ENCODE data around the gene KBTBD8. TPM values are rescaled to one million over a fixed set of nuclear protein-coding genes. Genes with fewer than 3 reads are reported as not detected.

KBTBD8 gene, protein sequence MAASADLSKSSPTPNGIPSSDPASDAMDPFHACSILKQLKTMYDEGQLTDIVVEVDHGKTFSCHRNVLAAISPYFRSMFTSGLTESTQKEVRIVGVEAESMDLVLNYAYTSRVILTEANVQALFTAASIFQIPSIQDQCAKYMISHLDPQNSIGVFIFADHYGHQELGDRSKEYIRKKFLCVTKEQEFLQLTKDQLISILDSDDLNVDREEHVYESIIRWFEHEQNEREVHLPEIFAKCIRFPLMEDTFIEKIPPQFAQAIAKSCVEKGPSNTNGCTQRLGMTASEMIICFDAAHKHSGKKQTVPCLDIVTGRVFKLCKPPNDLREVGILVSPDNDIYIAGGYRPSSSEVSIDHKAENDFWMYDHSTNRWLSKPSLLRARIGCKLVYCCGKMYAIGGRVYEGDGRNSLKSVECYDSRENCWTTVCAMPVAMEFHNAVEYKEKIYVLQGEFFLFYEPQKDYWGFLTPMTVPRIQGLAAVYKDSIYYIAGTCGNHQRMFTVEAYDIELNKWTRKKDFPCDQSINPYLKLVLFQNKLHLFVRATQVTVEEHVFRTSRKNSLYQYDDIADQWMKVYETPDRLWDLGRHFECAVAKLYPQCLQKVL
- 1.3 and 2.0 TPM in 2 replicates for total RNA-seq (2014; rRNA removed; shearing (Covaris generic))
- 0.94 and 2.0 TPM in 2 replicates for polyA plus RNA-seq (2015; cell fraction: cytosol; rRNA removed)
- polyA plus RNA-seq (2015; cell fraction: nucleus; rRNA removed), result 3.4 and 3.7 TPM in 2 replicates

DNA sequence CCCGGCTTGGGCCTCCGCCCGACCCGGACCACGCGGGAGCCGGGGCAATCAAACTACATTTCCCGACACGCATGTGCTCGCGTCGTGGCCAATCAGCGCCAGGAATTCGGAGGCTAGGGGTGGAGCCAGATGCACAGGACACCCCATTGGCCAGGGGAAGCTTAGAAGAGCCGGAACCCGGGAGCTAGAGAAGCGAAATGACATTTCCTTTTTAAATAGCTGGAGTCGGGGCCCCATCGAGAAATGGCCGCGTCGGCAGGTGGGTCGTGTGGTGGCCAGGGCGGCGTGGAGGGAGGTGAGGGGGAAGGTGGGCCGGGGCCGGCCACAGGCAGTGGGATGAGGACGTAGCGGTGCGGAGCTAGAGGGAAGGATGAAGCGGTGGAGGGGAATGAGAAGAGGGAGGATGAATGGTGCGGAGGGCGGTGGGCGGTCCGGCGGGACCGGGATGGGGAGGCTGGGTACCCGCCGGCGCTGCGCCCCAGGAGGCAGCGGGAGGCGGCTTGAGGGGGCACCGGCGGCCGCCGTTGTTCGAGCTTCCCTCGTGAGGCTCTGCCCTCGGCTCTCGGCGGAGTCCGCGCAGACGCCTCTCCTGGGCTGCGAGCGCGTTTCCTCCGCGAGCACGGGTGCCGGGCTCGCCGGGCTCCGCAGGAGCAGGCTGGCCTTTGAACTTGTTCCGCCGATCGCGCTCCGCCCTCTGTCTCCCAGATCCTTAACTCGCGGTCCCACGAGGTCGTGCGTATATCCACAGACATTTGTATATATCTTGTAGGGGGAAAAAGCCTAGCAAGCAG lies at the start of gene KBTBD8:
KBTBD8 (plus strand) TSS at position 195 of the 791 bp plus-strand sequence; CDS start at position 244, 49 bp downstream.
- in situ Hi-C loops (cut with HindIII; ENCODE audit: low pct_unique_long_range_greater_than_20kb, low sequenced_read_pairs), result no loop called here
- peak; percentile 99 for DNase-seq (ENCODE audit: low read depth, low spot score)

DNA sequence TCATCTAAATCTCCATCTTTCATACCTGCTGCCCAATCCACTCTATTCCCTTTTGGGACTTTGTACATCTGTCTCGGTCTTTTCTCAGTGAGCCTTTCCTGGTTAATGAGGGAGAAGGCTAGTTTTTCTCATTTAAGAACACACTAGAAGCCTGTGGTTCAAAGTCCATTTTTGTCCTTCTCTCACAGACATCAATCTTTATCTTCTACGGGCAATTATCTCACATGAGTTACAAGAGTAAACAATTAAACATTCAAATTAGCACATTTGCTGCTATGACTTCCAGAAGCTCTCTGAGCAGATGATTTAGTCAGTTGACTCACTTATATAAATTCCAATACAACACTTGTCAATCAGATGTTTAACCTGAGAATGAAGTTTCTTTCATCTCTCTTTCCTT lies 49.3 kb upstream of the KBTBD8 start:
- in situ Hi-C loops (cut with HindIII; ENCODE audit: low pct_unique_long_range_greater_than_20kb, low sequenced_read_pairs), result no loop called here
- DNase-seq (ENCODE audit: low read depth, low spot score), result no peak

DNA sequence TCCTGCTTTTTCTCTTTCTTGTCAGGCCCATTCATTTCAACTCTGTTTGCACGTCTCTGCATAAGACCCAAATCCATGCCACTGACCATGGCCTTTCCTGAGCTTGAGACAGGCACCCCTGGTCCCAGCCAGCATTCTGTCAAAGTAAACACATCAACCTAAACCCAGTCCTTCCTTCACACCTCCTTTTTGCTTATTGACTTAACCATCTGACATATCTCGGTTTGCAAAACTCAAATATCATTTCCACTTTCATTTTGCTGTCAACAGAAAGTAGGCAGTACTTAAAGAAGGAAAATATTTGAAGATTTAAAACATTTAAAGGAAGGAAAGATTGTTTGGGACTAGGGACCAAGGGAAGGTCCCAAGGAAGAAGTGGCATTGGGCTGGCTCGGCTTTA lies 48.2 kb upstream of the KBTBD8 start:
- in situ Hi-C loops (cut with HindIII; ENCODE audit: low pct_unique_long_range_greater_than_20kb, low sequenced_read_pairs), result no loop called here
- DNase-seq (ENCODE audit: low read depth, low spot score), result no peak

DNA sequence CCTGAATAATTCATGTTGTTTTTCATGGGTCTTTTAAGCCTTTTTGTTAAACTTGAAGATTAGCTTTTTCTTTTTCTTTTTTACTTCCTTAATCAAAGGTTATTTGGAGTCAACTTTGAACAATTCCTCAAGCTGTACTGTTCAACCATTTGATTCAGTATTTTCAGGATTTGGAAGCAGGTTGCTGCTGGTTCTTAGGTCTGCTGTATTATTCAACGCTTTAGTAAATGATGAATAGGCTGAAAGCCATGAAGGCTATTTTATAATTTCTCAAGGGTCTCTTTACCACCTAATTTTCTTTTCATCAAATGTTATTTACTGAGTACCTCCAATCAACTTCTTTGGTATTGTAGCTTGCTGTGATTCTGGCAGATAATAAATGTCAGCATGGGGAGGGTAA lies 45.8 kb upstream of the KBTBD8 start:
- in situ Hi-C loops (cut with HindIII; ENCODE audit: low pct_unique_long_range_greater_than_20kb, low sequenced_read_pairs), result no loop called here
- no peak for DNase-seq (ENCODE audit: low read depth, low spot score)

DNA sequence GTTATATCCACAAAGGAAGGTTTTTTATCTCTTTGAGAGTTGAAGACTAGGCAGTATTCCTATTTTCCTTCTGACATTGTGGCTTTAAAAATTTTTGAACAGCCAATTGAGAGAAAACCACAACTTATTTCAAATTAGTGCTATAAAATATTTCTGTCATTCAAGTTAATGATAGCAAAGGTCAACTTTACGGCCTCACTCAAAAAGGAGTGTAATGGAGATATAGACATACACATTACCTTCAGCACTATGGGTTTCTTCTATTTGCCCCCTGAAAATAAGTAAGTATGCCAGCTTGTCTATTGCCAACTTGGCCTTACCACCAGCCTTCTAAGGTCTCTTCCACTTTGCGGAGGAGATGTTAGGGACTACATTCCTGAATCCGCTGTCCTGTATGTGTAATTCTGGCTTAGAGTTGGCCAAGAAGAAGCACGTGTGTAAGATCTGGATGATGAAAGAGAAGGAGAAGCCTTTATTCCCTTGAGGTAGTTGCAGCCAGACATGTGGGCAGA lies 44.1 kb upstream of the KBTBD8 start:
- DNase-seq (ENCODE audit: low read depth, low spot score), result no peak
- in situ Hi-C loops (cut with HindIII; ENCODE audit: low pct_unique_long_range_greater_than_20kb, low sequenced_read_pairs), result no loop called here

DNA sequence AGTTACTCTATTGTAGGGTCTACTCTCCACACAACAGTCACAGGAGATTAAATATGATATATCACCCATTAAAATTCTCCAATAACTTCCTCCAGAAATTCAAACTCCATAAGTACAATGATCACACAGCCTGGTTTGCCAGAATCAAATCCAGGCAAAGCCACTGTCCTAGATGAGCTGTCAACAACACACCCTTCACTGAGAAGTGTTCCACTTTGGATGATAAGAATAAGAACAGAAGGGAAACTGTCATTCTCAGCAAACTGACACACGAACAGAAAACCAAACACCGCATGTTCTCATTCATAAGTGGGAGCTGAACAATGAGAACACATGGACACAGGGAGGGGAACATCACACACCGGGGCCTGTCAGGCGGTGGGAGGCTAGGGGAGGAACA lies 41.4 kb upstream of the KBTBD8 start:
- DNase-seq (ENCODE audit: low read depth, low spot score), result no peak
- in situ Hi-C loops (cut with HindIII; ENCODE audit: low pct_unique_long_range_greater_than_20kb, low sequenced_read_pairs), result no loop called here

DNA sequence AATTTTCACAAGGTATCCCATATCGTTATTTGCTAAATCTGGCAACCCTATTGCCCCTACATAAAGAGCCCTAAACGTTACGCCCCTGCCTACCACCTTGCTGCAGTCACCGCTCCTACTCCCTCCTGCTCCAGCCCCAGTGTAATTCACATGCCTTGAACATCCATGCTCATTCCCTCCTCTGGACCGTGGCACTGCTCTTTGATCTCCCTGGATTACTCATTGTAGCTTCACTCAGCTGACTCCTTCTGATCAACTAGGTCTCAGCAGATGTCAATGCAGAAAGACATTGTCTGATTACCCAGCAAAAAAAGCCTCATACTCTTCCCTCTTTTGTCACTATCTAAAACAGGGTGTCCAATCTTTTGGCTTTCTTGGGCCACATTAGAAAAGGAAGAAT lies 40.7 kb upstream of the KBTBD8 start:
- in situ Hi-C loops (cut with HindIII; ENCODE audit: low pct_unique_long_range_greater_than_20kb, low sequenced_read_pairs), result no loop called here
- DNase-seq (ENCODE audit: low read depth, low spot score), result no peak

DNA sequence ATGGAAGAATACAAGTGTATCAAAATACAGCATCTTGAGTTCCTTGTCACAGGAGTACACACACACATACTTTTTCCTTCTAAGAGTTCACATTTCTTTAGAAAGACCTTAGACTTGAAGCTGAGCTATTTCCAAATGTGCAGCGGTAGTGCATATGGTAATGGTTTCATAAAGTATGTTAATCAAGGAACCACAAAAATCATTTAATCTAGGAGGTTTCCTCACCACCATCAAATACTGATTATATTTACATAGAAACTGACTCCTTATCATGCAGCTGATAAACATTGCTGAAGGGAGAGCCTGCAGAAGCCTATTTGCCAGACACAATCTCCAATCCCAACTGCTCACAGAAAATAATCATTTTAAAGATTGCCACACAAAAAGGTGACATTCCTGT lies 40.0 kb upstream of the KBTBD8 start:
- in situ Hi-C loops (cut with HindIII; ENCODE audit: low pct_unique_long_range_greater_than_20kb, low sequenced_read_pairs), result no loop called here
- DNase-seq (ENCODE audit: low read depth, low spot score), result no peak

DNA sequence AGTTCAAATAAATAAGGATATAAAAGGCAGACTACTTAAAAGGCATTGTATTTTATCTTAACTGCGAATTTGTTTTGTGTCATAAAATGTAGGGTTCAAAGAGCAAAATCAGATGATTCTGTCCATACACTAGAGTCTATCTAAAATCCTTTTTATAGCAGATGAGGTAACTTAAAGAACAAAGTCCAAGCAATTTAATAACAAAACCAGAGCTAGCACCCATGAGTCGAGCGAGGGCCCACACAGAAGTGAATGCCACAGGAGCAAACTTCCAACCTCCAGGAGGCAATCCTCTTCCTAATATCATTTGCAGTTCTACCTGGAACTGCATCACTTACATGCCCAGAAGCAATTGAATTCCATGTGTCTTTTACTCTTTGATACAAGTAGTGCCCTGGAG lies 35.4 kb upstream of the KBTBD8 start:
- in situ Hi-C loops (cut with HindIII; ENCODE audit: low pct_unique_long_range_greater_than_20kb, low sequenced_read_pairs), result no loop called here

DNA sequence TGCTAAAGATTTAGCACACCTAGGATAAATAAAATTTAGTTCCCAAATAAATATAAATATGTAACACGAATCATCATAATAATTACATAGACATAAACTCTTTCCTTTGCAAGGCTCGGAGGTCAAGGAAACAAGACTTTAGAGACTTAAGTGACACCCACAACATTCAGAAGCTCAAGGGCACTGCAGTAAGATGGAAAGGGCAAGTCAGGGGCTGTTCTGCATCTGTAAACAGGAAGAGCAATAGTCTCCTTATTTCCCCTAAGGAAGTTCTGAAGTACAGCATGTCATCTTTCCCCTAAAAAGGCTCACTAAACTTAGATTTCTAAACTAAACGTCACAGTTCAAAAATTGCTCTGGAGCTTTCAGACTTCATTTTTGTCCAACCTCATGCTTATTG lies 26.9 kb upstream of the KBTBD8 start:
- in situ Hi-C loops (cut with HindIII; ENCODE audit: low pct_unique_long_range_greater_than_20kb, low sequenced_read_pairs), result no loop called here
- DNase-seq (ENCODE audit: low read depth, low spot score), result no peak

More for the DNA sequence above, 35.4 kb upstream of the KBTBD8 start:
- no peak for DNase-seq (ENCODE audit: low read depth, low spot score)

DNA sequence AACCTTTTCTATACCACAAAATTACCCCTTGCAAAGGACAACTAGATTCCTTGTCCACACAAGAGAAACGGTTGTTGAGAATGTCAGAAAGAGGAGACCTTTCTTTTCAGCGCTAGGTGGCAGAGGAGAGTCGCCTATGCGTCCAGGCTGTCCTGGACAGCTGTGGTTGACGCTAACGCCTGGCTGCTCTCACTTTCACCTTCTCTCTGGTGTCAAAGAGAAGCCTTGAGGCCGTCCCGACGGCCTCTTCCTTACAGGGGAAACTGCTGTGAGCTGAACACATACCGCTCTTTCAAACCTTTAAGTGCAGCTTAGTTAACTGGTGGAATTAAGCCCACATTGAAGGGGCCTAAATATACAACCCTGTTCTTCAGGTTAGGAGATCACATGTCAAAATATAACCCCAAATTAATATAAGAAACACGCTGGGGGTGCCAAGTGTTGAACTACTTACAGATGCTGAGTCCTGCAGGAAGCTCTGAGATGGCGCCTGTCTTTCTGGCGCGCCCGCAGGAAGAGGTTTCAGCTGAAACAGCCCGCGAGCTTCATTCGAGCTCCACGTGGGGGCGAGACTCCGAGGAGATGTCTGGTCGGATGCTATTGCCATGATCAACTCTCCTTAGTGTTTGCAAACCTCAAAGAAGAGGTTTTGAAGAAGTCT lies 26.1 kb upstream of the KBTBD8 start:
- in situ Hi-C loops (cut with HindIII; ENCODE audit: low pct_unique_long_range_greater_than_20kb, low sequenced_read_pairs), result no loop called here
- DNase-seq (ENCODE audit: low read depth, low spot score), result peak; percentile 87

DNA sequence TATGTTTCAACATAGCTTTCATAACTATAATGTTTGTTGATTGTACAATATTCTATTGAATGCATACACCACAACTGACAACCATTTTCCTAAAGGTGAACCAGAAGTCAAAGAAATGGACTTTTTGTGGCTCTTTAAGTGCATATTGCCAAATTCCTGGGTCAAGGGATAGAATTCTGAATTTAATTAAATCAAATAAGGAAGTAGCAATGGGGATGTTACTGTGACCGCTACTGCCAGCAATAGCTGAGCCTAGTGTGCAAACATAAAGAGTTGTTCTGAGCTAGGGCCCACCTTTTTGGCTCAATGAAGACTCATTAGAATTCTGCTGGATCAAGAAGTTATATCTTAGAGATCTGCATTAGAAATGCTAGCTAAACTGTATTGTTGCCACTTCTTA lies 17.3 kb upstream of the KBTBD8 start:
- in situ Hi-C loops (cut with HindIII; ENCODE audit: low pct_unique_long_range_greater_than_20kb, low sequenced_read_pairs), result no loop called here
- no peak for DNase-seq (ENCODE audit: low read depth, low spot score)

DNA sequence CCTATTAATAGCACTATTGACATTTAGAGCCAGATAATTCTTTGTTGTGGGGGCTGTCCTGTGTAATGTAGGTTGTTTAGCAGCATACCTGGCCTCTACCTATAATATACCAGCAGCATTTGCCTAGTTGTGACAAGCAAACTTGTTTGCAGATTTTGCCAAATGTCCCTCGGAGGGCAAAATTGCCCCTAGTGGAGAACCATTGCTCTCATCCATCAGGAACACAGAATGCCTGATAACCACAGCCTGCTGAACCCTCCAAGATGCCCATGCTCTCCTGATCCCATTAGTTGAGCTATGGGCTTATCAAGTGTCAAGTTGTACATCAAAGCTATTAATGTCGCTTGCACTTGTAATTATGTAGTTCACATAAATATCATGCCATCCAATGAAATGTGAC lies 15.0 kb upstream of the KBTBD8 start:
- no peak for DNase-seq (ENCODE audit: low read depth, low spot score)
- in situ Hi-C loops (cut with HindIII; ENCODE audit: low pct_unique_long_range_greater_than_20kb, low sequenced_read_pairs), result no loop called here

DNA sequence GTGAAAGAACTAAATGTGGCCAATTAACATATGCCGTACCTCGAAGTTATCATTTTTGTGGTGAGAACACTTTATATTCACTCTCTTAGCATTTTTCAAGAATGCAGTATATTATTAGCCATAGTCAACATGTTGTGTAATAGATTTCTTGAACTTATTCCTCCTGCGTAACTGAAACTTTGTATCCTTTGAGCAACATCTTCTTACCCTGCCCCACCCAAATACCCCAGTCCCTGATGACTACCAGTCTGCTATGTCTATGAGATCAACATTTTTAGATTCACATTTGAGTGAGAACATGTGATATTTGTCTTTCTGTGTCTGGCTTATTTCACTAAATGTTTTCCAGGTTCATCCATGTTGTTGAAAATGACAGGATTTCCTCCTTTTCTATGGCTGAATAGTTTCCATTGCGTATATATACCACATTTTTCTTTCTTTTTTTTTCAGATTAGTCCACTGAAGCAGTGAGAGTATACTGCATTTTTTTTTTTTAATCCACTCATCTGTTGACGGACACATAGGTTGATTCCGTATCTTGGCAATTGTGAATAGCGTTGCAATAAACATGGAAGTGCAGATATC lies 12.7 kb upstream of the KBTBD8 start:
- in situ Hi-C loops (cut with HindIII; ENCODE audit: low pct_unique_long_range_greater_than_20kb, low sequenced_read_pairs), result no loop called here
- no peak for DNase-seq (ENCODE audit: low read depth, low spot score)

DNA sequence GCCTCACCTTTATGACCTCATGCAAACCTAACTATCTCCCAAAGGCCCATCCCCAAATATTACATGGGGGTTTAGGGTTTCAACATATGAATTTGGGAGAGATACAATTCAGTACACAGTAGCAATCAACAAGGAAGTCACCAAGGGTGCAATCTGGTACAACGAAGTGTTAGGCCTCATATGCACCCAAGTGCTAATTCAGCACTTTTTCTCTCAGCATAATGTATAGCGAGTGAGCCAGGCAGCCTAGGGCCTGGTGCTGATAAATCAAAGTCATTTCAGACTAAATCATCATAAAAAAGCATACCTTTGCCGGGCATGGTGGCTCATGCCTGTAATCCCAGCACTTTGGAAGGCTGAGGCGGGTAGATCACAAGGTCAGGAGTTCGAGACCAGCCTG lies 11.7 kb upstream of the KBTBD8 start:
- in situ Hi-C loops (cut with HindIII; ENCODE audit: low pct_unique_long_range_greater_than_20kb, low sequenced_read_pairs), result no loop called here
- no peak for DNase-seq (ENCODE audit: low read depth, low spot score)

DNA sequence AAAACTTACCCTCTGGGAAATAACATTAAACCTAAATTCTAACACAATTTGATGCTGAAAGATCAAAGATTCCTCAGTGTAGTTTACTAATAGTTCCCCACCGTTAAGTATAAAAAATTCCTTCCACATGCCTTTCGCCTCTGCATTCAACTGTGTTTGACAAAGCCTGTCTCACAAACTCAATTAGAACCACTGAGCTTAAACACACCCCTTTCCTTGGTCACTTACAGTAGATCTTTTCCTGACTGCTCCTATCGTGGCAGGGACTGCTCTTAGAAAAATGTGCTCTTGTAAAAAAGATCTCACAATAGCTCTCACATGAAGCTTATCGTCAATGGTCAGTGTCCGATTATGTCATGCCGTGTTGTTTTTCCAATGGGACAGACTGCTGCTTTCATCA lies 8.9 kb upstream of the KBTBD8 start:
- in situ Hi-C loops (cut with HindIII; ENCODE audit: low pct_unique_long_range_greater_than_20kb, low sequenced_read_pairs), result no loop called here
- no peak for DNase-seq (ENCODE audit: low read depth, low spot score)

All from SK-MEL-5 (cell line).